GM06990 (cell line): ENCODE data around the gene MCHR1.
"Not testable (repeated sequence)": the region's sequence is repeated elsewhere in the genome, so short reads cannot be mapped to it uniquely, and the experiment has no call there.

ENCODE experiments used
- DNase-seq: peaks from one replicate; pipeline ENCODE4 v3.0.0-alpha.2; 2011; ENCODE audit not compliant: insufficient read length; ENCODE audit errors: extremely low read depth
- H3K27me3 ChIP-seq: replicated peaks from 2 replicates; pipeline ENCODE4 v1.6.0; 2011; ENCODE audit warnings: low read length; ENCODE audit not compliant: control insufficient read depth, insufficient read depth
- H3K36me3 ChIP-seq: 2 replicates; pipeline ENCODE4 v1.5.1; 2011; ENCODE audit warnings: low read length; ENCODE audit not compliant: control insufficient read depth, insufficient read depth
- H3K4me3 ChIP-seq: replicated peaks from 2 replicates; pipeline ENCODE4 v1.5.1; 2011; ENCODE audit warnings: low read depth, mild to moderate bottlenecking, control low read depth, low read length
- TF ChIP-seq, protein P1 (sequence below): IDR thresholded peaks from 2 replicates; pipeline ENCODE4 v1.5.1; 2011; ENCODE audit warnings: low read length, control low read depth, mild to moderate bottlenecking, inconsistent platforms; ENCODE audit not compliant: insufficient read depth, poor library complexity, severe bottlenecking

Gene MCHR1

GRCh38 chr22:40671796-40672360 is 7.4 kb upstream of the MCHR1 start:
- no peak overlapping the region for H3K4me3 ChIP-seq
- H3K36me3 ChIP-seq = no peaks in the 10 kb centered on the region
- TF ChIP-seq, protein P1, sequence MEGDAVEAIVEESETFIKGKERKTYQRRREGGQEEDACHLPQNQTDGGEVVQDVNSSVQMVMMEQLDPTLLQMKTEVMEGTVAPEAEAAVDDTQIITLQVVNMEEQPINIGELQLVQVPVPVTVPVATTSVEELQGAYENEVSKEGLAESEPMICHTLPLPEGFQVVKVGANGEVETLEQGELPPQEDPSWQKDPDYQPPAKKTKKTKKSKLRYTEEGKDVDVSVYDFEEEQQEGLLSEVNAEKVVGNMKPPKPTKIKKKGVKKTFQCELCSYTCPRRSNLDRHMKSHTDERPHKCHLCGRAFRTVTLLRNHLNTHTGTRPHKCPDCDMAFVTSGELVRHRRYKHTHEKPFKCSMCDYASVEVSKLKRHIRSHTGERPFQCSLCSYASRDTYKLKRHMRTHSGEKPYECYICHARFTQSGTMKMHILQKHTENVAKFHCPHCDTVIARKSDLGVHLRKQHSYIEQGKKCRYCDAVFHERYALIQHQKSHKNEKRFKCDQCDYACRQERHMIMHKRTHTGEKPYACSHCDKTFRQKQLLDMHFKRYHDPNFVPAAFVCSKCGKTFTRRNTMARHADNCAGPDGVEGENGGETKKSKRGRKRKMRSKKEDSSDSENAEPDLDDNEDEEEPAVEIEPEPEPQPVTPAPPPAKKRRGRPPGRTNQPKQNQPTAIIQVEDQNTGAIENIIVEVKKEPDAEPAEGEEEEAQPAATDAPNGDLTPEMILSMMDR = no peak
- no peaks in the 10 kb centered on the region for H3K27me3 ChIP-seq
- no peak for DNase-seq

DNA sequence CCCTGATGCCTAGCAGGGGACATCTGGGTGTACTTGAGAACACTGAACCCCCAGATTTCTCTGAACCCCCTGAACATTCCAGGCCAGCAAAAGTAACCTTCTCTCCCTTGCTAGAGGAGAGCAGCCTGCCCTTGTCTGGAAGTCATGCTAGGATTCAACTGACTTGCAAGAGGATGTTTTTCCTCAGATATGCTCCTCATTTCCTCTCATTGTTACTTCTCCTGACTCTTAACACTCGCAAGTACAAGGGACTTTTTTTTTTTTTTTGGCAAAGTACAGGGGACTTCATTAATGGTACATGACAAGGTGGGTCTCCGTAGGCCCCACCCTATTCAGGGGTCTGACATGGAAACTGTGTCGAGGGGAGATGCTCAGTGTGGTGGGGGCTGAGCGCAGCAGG is 6.3 kb upstream of the MCHR1 start:
- TF ChIP-seq, protein P1 = no peak
- DNase-seq = no peak

GRCh38 chr22:40674274-40674673 is 5.0 kb upstream of the MCHR1 start:
- H3K4me3 ChIP-seq = no peak overlapping the region
- H3K36me3 ChIP-seq = no peaks in the 10 kb centered on the region
- TF ChIP-seq, protein P1 = no peak
- no peak for DNase-seq
- H3K27me3 ChIP-seq = no peaks in the 10 kb centered on the region

More for the DNA sequence above, 6.3 kb upstream of the MCHR1 start:
- no peaks in the 10 kb centered on the region for H3K27me3 ChIP-seq
- H3K36me3 ChIP-seq = no peaks in the 10 kb centered on the region
- H3K4me3 ChIP-seq = no peak overlapping the region

DNA sequence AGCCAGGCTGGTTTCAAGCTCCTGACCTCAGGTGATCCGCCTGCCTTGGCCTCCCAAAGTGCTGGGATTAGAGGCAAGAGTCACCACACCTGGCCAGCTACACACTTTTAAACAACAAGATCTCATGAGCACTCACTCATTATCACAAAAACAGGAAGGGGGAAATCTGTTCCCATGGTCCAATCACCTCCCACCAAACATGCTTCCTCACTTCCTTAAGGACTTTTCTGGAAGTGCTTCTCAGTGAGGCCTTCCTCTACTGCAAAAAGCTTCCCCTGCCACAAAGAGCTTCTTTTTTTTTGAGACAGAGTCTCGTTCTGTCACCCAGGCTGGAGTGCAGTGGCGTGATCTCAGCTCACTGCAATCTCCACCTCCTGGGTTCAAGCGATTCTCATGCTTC is 3.1 kb upstream of the MCHR1 start:
- H3K27me3 ChIP-seq, H3K4me3 ChIP-seq, H3K36me3 ChIP-seq, DNase-seq: not testable (repeated sequence)

- H3K4me3 ChIP-seq = no peak overlapping the region
- TF ChIP-seq, protein P1 = no peak
- no peaks in the 10 kb centered on the region; the same call in 1 of the 2 replicates for H3K27me3 ChIP-seq
- H3K36me3 ChIP-seq = no peaks in the 10 kb centered on the region
- DNase-seq = no peak
Observed at GRCh38 chr22:40676644-40677043, 2.6 kb upstream of the MCHR1 start.

DNA sequence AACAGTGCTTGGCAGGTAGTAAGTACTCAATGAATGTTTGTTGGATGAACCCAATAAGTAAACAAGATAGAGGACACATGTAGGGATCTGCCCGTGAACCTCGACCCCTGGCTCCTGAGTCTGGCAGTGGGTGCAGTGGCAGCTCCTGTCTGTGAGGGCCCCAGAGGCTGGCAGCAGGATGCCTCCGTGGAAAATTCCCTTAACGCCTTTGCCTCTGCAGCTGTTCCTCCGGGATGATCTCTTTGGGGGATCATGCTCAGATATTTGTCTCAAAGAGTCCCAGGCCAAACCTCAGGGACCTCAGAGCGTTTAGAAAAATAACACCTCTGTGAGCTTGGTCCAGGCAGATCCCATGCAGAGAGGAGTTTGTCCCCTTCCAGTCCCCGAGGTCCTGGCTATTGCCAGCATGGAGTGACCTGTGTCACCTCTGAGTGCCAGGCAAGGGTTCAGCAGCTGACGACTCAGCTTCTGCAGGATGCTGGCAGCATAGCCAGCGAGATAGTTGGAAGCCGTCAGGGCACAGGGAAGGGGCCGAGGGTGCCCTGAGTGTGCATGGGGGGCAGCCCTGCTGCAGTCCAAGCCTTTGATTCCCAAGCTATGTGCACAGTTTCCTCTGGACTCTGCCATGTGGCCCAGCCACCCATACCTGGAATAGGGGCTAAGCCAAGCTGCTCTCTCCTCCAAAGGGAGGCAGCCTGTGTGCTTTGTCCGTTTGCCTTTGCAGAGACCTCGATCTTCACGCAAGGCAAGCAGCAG is 613 bp upstream of the MCHR1 start:
- no peak for DNase-seq
- TF ChIP-seq, protein P1 = no peak
- Histone ChIP-seq H3K4me3 (no peak overlapping the region), H3K27me3 (no peaks in the 10 kb centered on the region; the same call in 1 of the 2 replicates), H3K36me3 (no peaks in the 10 kb centered on the region)
